Thyroid gland (tissue), 4 donors: ENCODE data around the gene A4GALT.

Experiments used
- CTCF ChIP-seq, 6 experiments: fragments of 200-600 bp in 3 of 6; fragments of 450-650 bp in 3 of 6; sonication (generic) in 3 of 6; IDR thresholded peaks; one replicate each; pipeline ENCODE4 v1.5.1; 2016 to 2019; ENCODE audit warnings: antibody characterized with exemption in 6 of 6, mild to moderate bottlenecking in 2 of 6, inconsistent platforms in 1 of 6, moderate library complexity in 1 of 6
- POLR2A ChIP-seq, 2 donors: fragments of 450-650 bp; IDR thresholded peaks; one replicate each; pipeline ENCODE4 v1.6.1; 2017; ENCODE audit warnings: antibody characterized with exemption in 2 of 2, mild to moderate bottlenecking in 2 of 2, moderate library complexity in 1 of 2

GRCh38 chr22:42679691-42680090, 41.0 kb downstream of the A4GALT start:
- TF ChIP-seq CTCF (IDR thresholded peaks at IDR 0.05) (no peak), POLR2A (IDR thresholded peaks at IDR 0.05) (no peak)
